BLaER1 treated with 17β-estradiol and CSF1 and Interleukin-3, amounts not matched to agents 10 nM and 100 nM (cell line): Measurements from ENCODE around the gene BABAM2.
A peak's percentile ranks its signal among the peaks of the same experiment; 100 is the strongest.

Source experiments
- H3K27ac ChIP-seq, 11 experiments: shearing (Covaris generic); formaldehyde crosslinking; 2 replicates each; pipeline ENCODE4 v1.8.1; 2022
- H3K27me3 ChIP-seq, 11 experiments: shearing (Covaris generic); formaldehyde crosslinking; 2 replicates each; pipeline ENCODE4 v1.8.1; 2022
- H3K36me3 ChIP-seq, 11 experiments: shearing (Covaris generic); formaldehyde crosslinking; 2 replicates each; pipeline ENCODE4 v1.8.1; 2022
- H3K4me1 ChIP-seq, 10 experiments: shearing (Covaris generic); formaldehyde crosslinking; 2 replicates each; pipeline ENCODE4 v1.8.1; 2022
- H3K4me2 ChIP-seq, 11 experiments: shearing (Covaris generic); formaldehyde crosslinking; 2 replicates each; pipeline ENCODE4 v1.8.1; 2022
- H3K4me3 ChIP-seq, 10 experiments: shearing (Covaris generic); formaldehyde crosslinking; 2 replicates each; pipeline ENCODE4 v1.8.1; 2022
- H3K9ac ChIP-seq, 11 experiments: shearing (Covaris generic); formaldehyde crosslinking; 2 replicates each; pipeline ENCODE4 v1.8.1; 2022
- H3K9me3 ChIP-seq, 11 experiments: shearing (Covaris generic); formaldehyde crosslinking; replicated peaks in 1 of 11; 2 replicates each; pipeline ENCODE4 v1.8.1; 2022
- H4K20me1 ChIP-seq, 11 experiments: shearing (Covaris generic); formaldehyde crosslinking; 2 replicates each; pipeline ENCODE4 v1.8.1; 2022
- Cebpa-rat ChIP-seq, 11 experiments: shearing (Covaris generic); IDR thresholded peaks; 2 replicates each; pipeline ENCODE4 v1.8.1; 2022

BABAM2 gene

GRCh38 chr2:28034696-28035095 lies 144.2 kb downstream of the BABAM2 start:
- TF ChIP-seq Cebpa-rat (IDR thresholded peaks at IDR 0.05), result no peak
- H3K9me3 ChIP-seq, result no peaks in the 10 kb centered on the region
- H3K27ac ChIP-seq, result no peak overlapping the region
- peaks cover 11 to 21% (median 16%) of the 10 kb centered on the region in 10 experiments for H3K4me1 ChIP-seq
- H3K9ac ChIP-seq, result no peak overlapping the region
- no peak overlapping the region for H3K4me3 ChIP-seq
- H3K36me3 ChIP-seq, result peaks cover 0 to 7% (median 0%) of the 10 kb centered on the region in 11 experiments; a peak in 2 of 22 replicates
- H3K4me2 ChIP-seq, result peak overlapping the region in 4 of 11 experiments; percentile 54 to 74 (median 66); a peak in 5 of 22 replicates
- no peaks in the 10 kb centered on the region for H4K20me1 ChIP-seq
- no peaks in the 10 kb centered on the region for H3K27me3 ChIP-seq

GRCh38 chr2:28035163-28035690 lies 144.7 kb downstream of the BABAM2 start:
- no peak for TF ChIP-seq Cebpa-rat (IDR thresholded peaks at IDR 0.05)
- H3K4me2 ChIP-seq, result peak overlapping the region; percentile 42 to 74 (median 60)
- peaks cover 11 to 21% (median 16%) of the 10 kb centered on the region in 10 experiments for H3K4me1 ChIP-seq

GRCh38 chr2:28035816-28036215 lies 145.3 kb downstream of the BABAM2 start:
- no peak for TF ChIP-seq Cebpa-rat (IDR thresholded peaks at IDR 0.05)
- Histone ChIP-seq H3K4me3 (no peak overlapping the region), H3K4me1 (peaks cover 11 to 21% (median 16%) of the 10 kb centered on the region in 10 experiments), H3K9ac (no peak overlapping the region), H3K9me3 (no peaks in the 10 kb centered on the region), H3K4me2 (peak overlapping the region; percentile 38 to 74 (median 60)), H3K27me3 (no peaks in the 10 kb centered on the region), H3K36me3 (peaks cover 0 to 7% (median 0%) of the 10 kb centered on the region in 11 experiments; a peak in 2 of 22 replicates), H4K20me1 (no peaks in the 10 kb centered on the region), H3K27ac (no peak overlapping the region)

More at GRCh38 chr2:28035163-28035690, 144.7 kb downstream of the BABAM2 start:
- Histone ChIP-seq H3K36me3 (peaks cover 0 to 7% (median 0%) of the 10 kb centered on the region in 11 experiments; a peak in 2 of 22 replicates), H3K4me3 (no peak overlapping the region), H3K9ac (no peak overlapping the region), H3K27me3 (no peaks in the 10 kb centered on the region), H4K20me1 (no peaks in the 10 kb centered on the region), H3K9me3 (no peaks in the 10 kb centered on the region), H3K27ac (no peak overlapping the region)

- no peak overlapping the region for H3K27ac ChIP-seq
- H3K4me3 ChIP-seq, result no peak overlapping the region
- no peaks in the 10 kb centered on the region for H3K9me3 ChIP-seq
- H3K4me2 ChIP-seq, result peak overlapping the region in 9 of 11 experiments; percentile 54 to 74 (median 60); a peak in 15 of 22 replicates
- peaks cover 11 to 21% (median 16%) of the 10 kb centered on the region in 10 experiments for H3K4me1 ChIP-seq
- no peak overlapping the region for H3K9ac ChIP-seq
- no peak for TF ChIP-seq Cebpa-rat (IDR thresholded peaks at IDR 0.05)
- no peaks in the 10 kb centered on the region for H3K27me3 ChIP-seq
- no peaks in the 10 kb centered on the region for H4K20me1 ChIP-seq
- H3K36me3 ChIP-seq, result peaks cover 0 to 7% (median 0%) of the 10 kb centered on the region in 11 experiments; a peak in 2 of 22 replicates
Observed at GRCh38 chr2:28036307-28036706, 145.8 kb downstream of the BABAM2 start.

- no peak overlapping the region for H3K9ac ChIP-seq
- no peak overlapping the region for H3K4me3 ChIP-seq
- H3K9me3 ChIP-seq, result peaks cover 0 to 7% (median 0%) of the 10 kb centered on the region in 11 experiments; a peak in 1 of 22 replicates
- H3K4me2 ChIP-seq, result no peak overlapping the region
- H3K4me1 ChIP-seq, result peaks cover 11 to 20% (median 16%) of the 10 kb centered on the region in 10 experiments
- H4K20me1 ChIP-seq, result no peaks in the 10 kb centered on the region
- no peak for TF ChIP-seq Cebpa-rat (IDR thresholded peaks at IDR 0.05)
- peaks cover 0 to 7% (median 0%) of the 10 kb centered on the region in 11 experiments; a peak in 1 of 22 replicates for H3K36me3 ChIP-seq
- no peak overlapping the region for H3K27ac ChIP-seq
- H3K27me3 ChIP-seq, result no peaks in the 10 kb centered on the region
Observed at GRCh38 chr2:28038722-28039121, 148.2 kb downstream of the BABAM2 start.

- H3K4me3 ChIP-seq, result no peak overlapping the region
- peaks cover 0 to 7% (median 0%) of the 10 kb centered on the region in 11 experiments; a peak in 1 of 22 replicates for H3K9me3 ChIP-seq
- no peaks in the 10 kb centered on the region for H3K27me3 ChIP-seq
Observed at GRCh38 chr2:28045676-28046351, 155.3 kb downstream of the BABAM2 start.

GRCh38 chr2:28046921-28047320 lies 156.4 kb downstream of the BABAM2 start:
- H3K9me3 ChIP-seq, result peaks cover 0 to 7% (median 0%) of the 10 kb centered on the region in 11 experiments; a peak in 1 of 22 replicates
- no peak for TF ChIP-seq Cebpa-rat (IDR thresholded peaks at IDR 0.05)
- H4K20me1 ChIP-seq, result no peaks in the 10 kb centered on the region
- no peaks in the 10 kb centered on the region for H3K27me3 ChIP-seq
- peaks cover 0 to 21% (median 17%) of the 10 kb centered on the region in 10 experiments; a peak in 11 of 20 replicates for H3K4me1 ChIP-seq
- H3K27ac ChIP-seq, result peak overlapping the region in 7 of 11 experiments; percentile 6 to 64 (median 39); a peak in 8 of 22 replicates
- no peak overlapping the region for H3K4me3 ChIP-seq
- peaks cover 0 to 17% (median 5%) of the 10 kb centered on the region in 11 experiments; a peak in 7 of 22 replicates for H3K36me3 ChIP-seq
- H3K9ac ChIP-seq, result no peak overlapping the region
- peak overlapping the region in 5 of 11 experiments; percentile 21 to 72 (median 47); a peak in 8 of 22 replicates for H3K4me2 ChIP-seq

More at GRCh38 chr2:28045676-28046351, 155.3 kb downstream of the BABAM2 start:
- Histone ChIP-seq H3K9ac (no peak overlapping the region), H3K4me1 (peaks cover 0 to 21% (median 17%) of the 10 kb centered on the region in 10 experiments; a peak in 11 of 20 replicates), H3K27ac (no peak overlapping the region), H4K20me1 (no peaks in the 10 kb centered on the region), H3K36me3 (peaks cover 0 to 13% (median 3%) of the 10 kb centered on the region in 11 experiments; a peak in 4 of 22 replicates), H3K4me2 (no peak overlapping the region)
- TF ChIP-seq Cebpa-rat (IDR thresholded peaks at IDR 0.05), result no peak

- H3K27me3 ChIP-seq, result no peaks in the 10 kb centered on the region
- peak overlapping the region in 6 of 11 experiments; percentile 21 to 72 (median 43); a peak in 10 of 22 replicates for H3K4me2 ChIP-seq
- H3K27ac ChIP-seq, result peak overlapping the region in 7 of 11 experiments; percentile 6 to 64 (median 39); a peak in 11 of 22 replicates
- no peak overlapping the region for H3K9ac ChIP-seq
- H3K36me3 ChIP-seq, result peaks cover 0 to 17% (median 5%) of the 10 kb centered on the region in 11 experiments; a peak in 7 of 22 replicates
- peaks cover 0 to 21% (median 17%) of the 10 kb centered on the region in 10 experiments; a peak in 11 of 20 replicates for H3K4me1 ChIP-seq
- no peak overlapping the region for H3K4me3 ChIP-seq
- no peaks in the 10 kb centered on the region for H4K20me1 ChIP-seq
- no peak for TF ChIP-seq Cebpa-rat (IDR thresholded peaks at IDR 0.05)
- H3K9me3 ChIP-seq, result no peaks in the 10 kb centered on the region
Observed at GRCh38 chr2:28047681-28048080, 157.2 kb downstream of the BABAM2 start.

GRCh38 chr2:28048341-28048740 lies 157.8 kb downstream of the BABAM2 start:
- peak overlapping the region in 6 of 11 experiments; percentile 12 to 72 (median 43); a peak in 7 of 22 replicates for H3K4me2 ChIP-seq
- H3K4me1 ChIP-seq, result peaks cover 0 to 21% (median 17%) of the 10 kb centered on the region in 10 experiments; a peak in 11 of 20 replicates
- H3K27me3 ChIP-seq, result no peaks in the 10 kb centered on the region
- peak overlapping the region in 6 of 11 experiments; percentile 6 to 50 (median 22); a peak in 3 of 22 replicates for H3K27ac ChIP-seq
- no peak overlapping the region for H3K4me3 ChIP-seq
- TF ChIP-seq Cebpa-rat (IDR thresholded peaks at IDR 0.05), result no peak
- no peak overlapping the region for H3K9ac ChIP-seq
- H3K9me3 ChIP-seq, result no peaks in the 10 kb centered on the region
- peaks cover 0 to 17% (median 5%) of the 10 kb centered on the region in 11 experiments; a peak in 7 of 22 replicates for H3K36me3 ChIP-seq
- no peaks in the 10 kb centered on the region for H4K20me1 ChIP-seq
